Natural killer cell (primary cell): ENCODE measurements around the gene VASP. TPM values are rescaled to one million over a fixed set of nuclear protein-coding genes. Genes with fewer than 3 reads are reported as not detected.

Experiments used
- ATAC-seq, 3 donors: fragments of 150-1000 bp in 2 of 3; fragments of 200-7000 bp in 1 of 3; cut with Tn5 transposase; 1 replicate in 1 of 3; 2 replicates in 2 of 3; pipeline ENCODE4 v1.10.0; 2021; ENCODE audit warnings: mild to moderate bottlenecking in 2 of 3, moderate library complexity in 2 of 3
- DNase-seq, 2 donors: peaks; one replicate each; pipeline versions ENCODE4 v3.0.0 to v3.0.0-alpha.2; 2013 to 2021; ENCODE audit warnings: mixed read lengths in 1 of 2
- H3K27ac ChIP-seq: one replicate; pipeline ENCODE4 v1.5.1; 2013; ENCODE audit warnings: mild to moderate bottlenecking, low read length
- H3K27me3 ChIP-seq: one replicate; pipeline ENCODE4 v1.6.1; 2013; ENCODE audit warnings: low read length; ENCODE audit not compliant: control insufficient read depth, insufficient read depth
- H3K36me3 ChIP-seq: one replicate; pipeline ENCODE4 v1.6.1; 2013; ENCODE audit warnings: low read length; ENCODE audit not compliant: control insufficient read depth, insufficient read depth
- H3K4me1 ChIP-seq: one replicate; pipeline ENCODE4 v1.6.1; 2013; ENCODE audit warnings: low read length; ENCODE audit not compliant: control insufficient read depth, insufficient read depth
- H3K4me3 ChIP-seq: one replicate; pipeline ENCODE4 v1.5.1; 2013; ENCODE audit warnings: low read length
- H3K9me3 ChIP-seq: one replicate; pipeline ENCODE4 v1.6.1; 2013; ENCODE audit warnings: low read length; ENCODE audit not compliant: control insufficient read depth, insufficient read depth
- H3K27ac Mint-ChIP-seq, 2 donors: one replicate each; pipeline ENCODE4 v1.8.0; 2022; ENCODE audit warnings: mild to moderate bottlenecking in 2 of 2, mixed read lengths in 2 of 2, moderate library complexity in 1 of 2
- H3K27me3 Mint-ChIP-seq, 2 donors: one replicate each; pipeline ENCODE4 v1.8.0; 2022; ENCODE audit warnings: low read depth in 2 of 2, mixed read lengths in 2 of 2
- H3K36me3 Mint-ChIP-seq: one replicate; pipeline ENCODE4 v1.8.0; 2022; ENCODE audit warnings: mixed read lengths
- H3K4me1 Mint-ChIP-seq, 2 donors: one replicate each; pipeline ENCODE4 v1.8.0; 2022; ENCODE audit warnings: mixed read lengths in 2 of 2
- H3K4me3 Mint-ChIP-seq: one replicate; pipeline ENCODE4 v1.8.0; 2022; ENCODE audit warnings: mild to moderate bottlenecking, moderate library complexity, mixed read lengths
- H3K9me3 Mint-ChIP-seq, 2 donors: one replicate each; pipeline ENCODE4 v1.8.0; 2022; ENCODE audit warnings: mixed read lengths in 2 of 2
- WGBS: methylation state at CpG from one replicate; pipeline ENCODE4 v1.1.7; 2013; ENCODE audit warnings: missing lambda C conversion rate; ENCODE audit not compliant: insufficient coverage; 5-methylcytosine and 5-hydroxymethylcytosine counted together
- intact Hi-C: fragments of 100-400 bp; cut with micrococcal nuclease; formaldehyde crosslinking; loops from one replicate; pipeline ENCODE4 v1.14.2; 2022
- total RNA-seq, 4 donors: library from RNA; stranded (reverse); fragments of 120-200 nt in 1 of 4; gene quantifications; one replicate each; pipeline versions ENCODE4 v1.2.3 to v1.2.4, GENCODE V29; 2013 to 2022
- TF ChIP-seq, protein P1 (sequence below): fragments of 200-600 bp; IDR thresholded peaks from one replicate; pipeline ENCODE4 v1.8.0; 2022; ENCODE audit warnings: antibody characterized with exemption

VASP gene
- total RNA-seq, 3 donors from 2014 or later (not counting 1 experiment from before 2014, with no cell fraction given), result 192 to 244 (median 237) TPM

DNA sequence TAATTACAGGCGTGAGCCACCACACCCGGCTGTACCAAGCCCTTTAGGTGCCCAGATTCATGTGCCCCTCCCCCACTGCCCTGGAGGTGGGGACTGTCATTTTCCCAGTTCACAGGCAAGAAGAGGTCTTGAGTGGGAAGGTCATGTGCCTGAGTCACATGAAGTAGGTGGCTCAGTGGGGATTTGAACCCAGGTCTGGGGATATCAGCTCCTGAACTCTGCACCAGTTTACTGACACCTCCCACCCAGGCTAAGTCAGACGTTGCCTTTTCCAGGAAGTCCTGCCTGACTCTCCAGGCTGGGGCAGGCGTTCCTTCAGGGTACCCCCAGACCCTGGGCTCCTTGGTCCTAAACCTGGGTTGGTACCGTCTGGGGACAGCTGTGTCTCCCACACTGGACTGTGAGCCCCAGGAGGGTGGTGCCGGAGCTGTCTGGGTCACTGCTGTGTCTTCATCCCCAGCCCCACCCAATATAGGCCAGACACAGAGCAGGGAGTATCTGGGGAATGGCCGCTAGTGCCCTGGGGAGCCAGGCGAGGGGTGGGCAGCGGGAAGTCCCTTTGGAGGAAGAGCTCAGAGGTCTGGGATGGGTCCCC is 8.6 kb downstream of the VASP start:
- Histone ChIP-seq H3K27ac (peak overlapping the region; percentile 81), H3K36me3 (peaks cover 35% of the 10 kb centered on the region), H3K4me1 (peaks cover 52% of the 10 kb centered on the region), H3K4me3 (no peak overlapping the region), H3K9me3 (no peaks in the 10 kb centered on the region), H3K27me3 (no peaks in the 10 kb centered on the region)
- TF ChIP-seq, protein P1, sequence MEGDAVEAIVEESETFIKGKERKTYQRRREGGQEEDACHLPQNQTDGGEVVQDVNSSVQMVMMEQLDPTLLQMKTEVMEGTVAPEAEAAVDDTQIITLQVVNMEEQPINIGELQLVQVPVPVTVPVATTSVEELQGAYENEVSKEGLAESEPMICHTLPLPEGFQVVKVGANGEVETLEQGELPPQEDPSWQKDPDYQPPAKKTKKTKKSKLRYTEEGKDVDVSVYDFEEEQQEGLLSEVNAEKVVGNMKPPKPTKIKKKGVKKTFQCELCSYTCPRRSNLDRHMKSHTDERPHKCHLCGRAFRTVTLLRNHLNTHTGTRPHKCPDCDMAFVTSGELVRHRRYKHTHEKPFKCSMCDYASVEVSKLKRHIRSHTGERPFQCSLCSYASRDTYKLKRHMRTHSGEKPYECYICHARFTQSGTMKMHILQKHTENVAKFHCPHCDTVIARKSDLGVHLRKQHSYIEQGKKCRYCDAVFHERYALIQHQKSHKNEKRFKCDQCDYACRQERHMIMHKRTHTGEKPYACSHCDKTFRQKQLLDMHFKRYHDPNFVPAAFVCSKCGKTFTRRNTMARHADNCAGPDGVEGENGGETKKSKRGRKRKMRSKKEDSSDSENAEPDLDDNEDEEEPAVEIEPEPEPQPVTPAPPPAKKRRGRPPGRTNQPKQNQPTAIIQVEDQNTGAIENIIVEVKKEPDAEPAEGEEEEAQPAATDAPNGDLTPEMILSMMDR, result no peak
- H3K9me3 Mint-ChIP-seq, result no peaks in the 10 kb centered on the region
- WGBS, result 61% methylated on average over 9 of the region's 9 CpGs
- intact Hi-C loops, result no loop called here
- H3K27ac Mint-ChIP-seq, result peak overlapping the region; percentile 81 to 89
- peak overlapping the region; percentile 50 for H3K4me3 Mint-ChIP-seq
- H3K27me3 Mint-ChIP-seq, result no peaks in the 10 kb centered on the region
- peaks cover 32 to 61% of the 10 kb centered on the region in 2 donors for H3K4me1 Mint-ChIP-seq
- no peaks in the 10 kb centered on the region for H3K36me3 Mint-ChIP-seq
- DNase-seq, result no peak
- no peak for ATAC-seq

DNA sequence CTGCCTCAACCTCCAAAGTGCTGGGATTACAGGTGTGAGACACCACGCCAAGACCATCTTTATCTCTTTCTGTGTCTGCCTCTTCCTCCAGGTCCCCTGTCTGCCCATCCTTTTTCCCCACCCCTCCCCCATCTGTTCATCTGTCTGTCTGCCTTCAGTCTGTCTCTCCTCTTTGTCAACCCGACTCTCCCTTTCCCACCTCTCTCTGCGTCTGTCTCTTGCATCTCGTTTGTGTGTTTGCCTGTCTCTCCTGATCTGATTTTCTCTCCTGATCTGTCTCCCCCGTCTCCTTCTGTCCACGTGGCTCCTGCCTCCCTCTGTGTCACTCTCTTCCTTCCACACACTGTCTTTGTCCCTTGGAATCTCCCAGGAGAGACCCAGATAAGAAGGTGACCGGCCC is 10.0 kb downstream of the VASP start:
- Histone ChIP-seq H3K4me1 (peaks cover 42% of the 10 kb centered on the region), H3K4me3 (no peak overlapping the region), H3K27ac (no peak overlapping the region), H3K9me3 (no peaks in the 10 kb centered on the region), H3K27me3 (no peaks in the 10 kb centered on the region), H3K36me3 (peaks cover 46% of the 10 kb centered on the region)
- DNase-seq (no peak), ATAC-seq (no peak)
- Mint-ChIP-seq H3K36me3 (no peaks in the 10 kb centered on the region), H3K4me1 (peaks cover 23 to 51% of the 10 kb centered on the region in 2 donors), H3K27ac (peak overlapping the region; percentile 68 to 81), H3K27me3 (no peaks in the 10 kb centered on the region), H3K4me3 (no peak overlapping the region), H3K9me3 (no peaks in the 10 kb centered on the region)
- WGBS, result 87% methylated on average over 7 of the region's 7 CpGs
- intact Hi-C loops, result no loop called here
- TF ChIP-seq, protein P1, result no peak

DNA sequence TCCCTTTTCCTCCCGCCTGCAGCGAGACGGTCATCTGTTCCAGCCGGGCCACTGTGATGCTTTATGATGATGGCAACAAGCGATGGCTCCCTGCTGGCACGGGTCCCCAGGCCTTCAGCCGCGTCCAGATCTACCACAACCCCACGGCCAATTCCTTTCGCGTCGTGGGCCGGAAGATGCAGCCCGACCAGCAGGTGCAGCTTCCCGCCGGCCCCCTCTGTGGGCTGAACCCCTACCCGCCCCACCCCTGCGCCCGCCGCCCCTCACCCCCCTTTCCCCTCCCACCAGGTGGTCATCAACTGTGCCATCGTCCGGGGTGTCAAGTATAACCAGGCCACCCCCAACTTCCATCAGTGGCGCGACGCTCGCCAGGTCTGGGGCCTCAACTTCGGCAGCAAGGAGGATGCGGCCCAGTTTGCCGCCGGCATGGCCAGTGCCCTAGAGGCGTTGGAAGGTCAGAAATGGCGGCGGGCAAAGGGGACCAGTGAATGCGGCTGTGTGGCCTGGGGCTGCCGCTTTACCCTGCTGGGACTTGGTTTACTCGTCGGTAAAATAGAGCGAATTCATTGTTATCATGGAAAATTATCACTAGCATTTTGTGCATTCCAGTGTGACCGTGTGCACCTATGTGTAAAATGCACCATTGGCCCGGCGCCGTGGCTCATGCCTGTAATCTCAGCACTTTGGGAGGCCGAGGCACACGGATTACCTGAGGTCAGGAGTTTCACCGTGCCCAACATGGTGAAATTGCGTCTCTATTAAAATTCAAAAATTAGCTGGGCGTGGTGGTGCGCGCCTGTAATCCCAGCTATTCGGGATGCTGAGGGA is 10.6 kb downstream of the VASP start:
- no peaks in the 10 kb centered on the region for H3K9me3 Mint-ChIP-seq
- Histone ChIP-seq H3K27ac (no peak overlapping the region), H3K36me3 (peaks cover 51% of the 10 kb centered on the region), H3K4me1 (peaks cover 44% of the 10 kb centered on the region), H3K9me3 (no peaks in the 10 kb centered on the region), H3K4me3 (no peak overlapping the region), H3K27me3 (no peaks in the 10 kb centered on the region)
- no peak overlapping the region for H3K4me3 Mint-ChIP-seq
- peak overlapping the region; percentile 68 to 81 for H3K27ac Mint-ChIP-seq
- DNase-seq (no peak), ATAC-seq (no peak)
- H3K36me3 Mint-ChIP-seq, result no peaks in the 10 kb centered on the region
- intact Hi-C loops, result no loop called here
- whole genome bisulfite sequencing, result 92% methylated on average over 46 of the region's 50 CpGs
- no peaks in the 10 kb centered on the region for H3K27me3 Mint-ChIP-seq
- TF ChIP-seq, protein P1, result no peak
- H3K4me1 Mint-ChIP-seq, result peaks cover 21 to 46% of the 10 kb centered on the region in 2 donors
